ENCODE data around the gene OAS1.

OAS1 gene

GRCh38 chr12:112887550-112887949 is 19.2 kb upstream of the OAS1 start:
- DNase-seq: no peak
- Histone ChIP-seq H3K27ac (no peak overlapping the region), H3K27me3 (ENCODE audit: insufficient read depth, low read depth, severe bottlenecking) (peaks cover 61% of the 10 kb centered on the region)

DNA sequence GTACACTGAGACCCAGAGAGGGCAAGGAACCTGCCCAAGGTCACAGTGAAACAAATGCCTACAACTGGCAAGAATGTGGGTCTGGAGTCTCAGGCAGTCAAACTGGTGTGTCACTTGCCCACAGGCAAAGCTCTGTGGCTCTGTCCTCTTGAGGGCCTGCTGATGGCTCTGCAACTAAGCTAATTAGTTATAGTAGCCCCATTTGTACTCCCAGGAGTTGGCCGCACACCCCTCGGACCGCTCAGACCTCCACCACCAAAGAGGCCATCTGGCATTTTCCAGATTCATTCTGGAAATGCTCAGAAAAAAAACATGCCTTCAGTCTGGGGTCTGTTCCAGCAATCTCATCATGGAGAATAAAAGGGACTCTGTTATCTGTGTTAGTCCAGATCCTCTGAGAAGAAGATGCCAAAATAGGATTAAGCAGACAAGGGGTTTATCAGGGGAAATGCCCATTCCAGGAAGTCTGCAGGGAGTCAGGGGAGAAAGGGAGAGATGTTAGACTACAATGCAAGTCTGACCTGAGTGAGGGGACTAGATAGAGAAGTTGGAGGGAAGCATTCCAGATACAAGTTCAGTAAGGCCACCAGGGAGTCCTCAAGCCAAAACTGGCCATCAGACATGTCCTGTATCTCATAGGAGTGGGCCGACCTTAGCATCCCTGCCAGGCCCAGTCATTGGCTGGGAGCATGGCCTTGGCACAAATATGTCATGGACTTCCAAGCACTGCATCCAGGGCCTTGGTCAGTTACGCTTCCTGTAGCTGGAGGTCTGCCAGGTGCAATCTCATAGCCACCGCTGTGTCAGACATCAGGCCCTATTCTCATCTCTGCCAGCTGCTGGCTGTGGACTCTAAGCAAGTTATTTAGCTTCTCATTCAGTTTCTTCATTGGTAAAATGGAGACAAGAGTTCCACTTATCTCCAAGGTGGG is 15.4 kb upstream of the OAS1 start:
- H3K27me3 ChIP-seq (ENCODE audit: insufficient read depth, low read depth, severe bottlenecking): peaks cover 64% of the 10 kb centered on the region
- H3K4me3 ChIP-seq (ENCODE audit: low read depth, low read length): no peak overlapping the region
- TF ChIP-seq CTCF (IDR thresholded peaks at IDR 0.05; ENCODE audit: low read depth, low read length): no peak
- no peak overlapping the region for H3K27ac ChIP-seq
- H3K9me3 ChIP-seq (ENCODE audit: severe bottlenecking): no peaks in the 10 kb centered on the region
- no peak for DNase-seq
- no peaks in the 10 kb centered on the region for H3K36me3 ChIP-seq

More at GRCh38 chr12:112887550-112887949, 19.2 kb upstream of the OAS1 start:
- Histone ChIP-seq H3K9me3 (ENCODE audit: severe bottlenecking) (no peaks in the 10 kb centered on the region), H3K4me3 (ENCODE audit: low read depth, low read length) (no peak overlapping the region), H3K36me3 (no peaks in the 10 kb centered on the region)
- no peak for TF ChIP-seq CTCF (IDR thresholded peaks at IDR 0.05; ENCODE audit: low read depth, low read length)

GRCh38 chr12:112892856-112893255 is 13.9 kb upstream of the OAS1 start:
- Histone ChIP-seq H3K27me3 (ENCODE audit: insufficient read depth, low read depth, severe bottlenecking) (peaks cover 72% of the 10 kb centered on the region), H3K36me3 (no peaks in the 10 kb centered on the region), H3K9me3 (ENCODE audit: severe bottlenecking) (no peaks in the 10 kb centered on the region), H3K4me3 (ENCODE audit: low read depth, low read length) (no peak overlapping the region), H3K27ac (no peak overlapping the region)
- no peak for DNase-seq
- TF ChIP-seq CTCF (IDR thresholded peaks at IDR 0.05; ENCODE audit: low read depth, low read length): no peak

GRCh38 chr12:112894128-112894527 is 12.6 kb upstream of the OAS1 start:
- H3K4me3 ChIP-seq (ENCODE audit: low read depth, low read length): no peak overlapping the region
- no peak for TF ChIP-seq CTCF (IDR thresholded peaks at IDR 0.05; ENCODE audit: low read depth, low read length)
- DNase-seq: no peak
- H3K27ac ChIP-seq: no peak overlapping the region
- no peaks in the 10 kb centered on the region for H3K9me3 ChIP-seq (ENCODE audit: severe bottlenecking)
- peaks cover 78% of the 10 kb centered on the region for H3K27me3 ChIP-seq (ENCODE audit: insufficient read depth, low read depth, severe bottlenecking)
- H3K36me3 ChIP-seq: no peaks in the 10 kb centered on the region

DNA sequence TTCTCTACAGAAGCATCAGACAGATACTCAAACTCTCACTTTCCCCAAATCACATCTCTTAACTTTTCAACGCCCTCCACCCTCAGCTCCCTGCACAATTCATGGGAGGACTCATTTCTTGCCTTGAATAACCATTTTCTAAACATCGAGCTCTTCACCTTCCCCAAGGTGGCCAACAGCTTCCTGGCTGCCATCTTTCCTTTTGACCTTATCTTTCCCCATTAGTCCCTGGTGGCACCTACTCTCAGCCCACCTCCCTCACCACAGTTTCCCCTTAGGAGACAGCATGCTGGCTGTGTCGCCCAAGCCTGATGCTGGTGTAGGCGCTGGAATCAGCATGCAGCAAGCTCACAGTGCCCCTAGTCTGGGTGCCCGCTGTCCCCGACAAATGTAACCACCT is 8.4 kb upstream of the OAS1 start:
- no peak overlapping the region for H3K4me3 ChIP-seq (ENCODE audit: low read depth, low read length)
- H3K27me3 ChIP-seq (ENCODE audit: insufficient read depth, low read depth, severe bottlenecking): peaks cover 81% of the 10 kb centered on the region
- H3K9me3 ChIP-seq (ENCODE audit: severe bottlenecking): no peaks in the 10 kb centered on the region
- no peak for TF ChIP-seq CTCF (IDR thresholded peaks at IDR 0.05; ENCODE audit: low read depth, low read length)
- H3K27ac ChIP-seq: no peak overlapping the region
- H3K36me3 ChIP-seq: no peaks in the 10 kb centered on the region
- no peak for DNase-seq

Measured in WERI-Rb-1 (cell line).